NCI-H82 treated with DMSO at 0.1 percent for 48 hours (cell line): ENCODE measurements around the gene NXN.
A peak's percentile ranks its signal among the peaks of the same experiment; 100 is the strongest.
"Not testable (repeated sequence)": the region's sequence is repeated elsewhere in the genome, so short reads cannot be mapped to it uniquely, and the experiment has no call there.

Experiments
- DNase-seq: peaks from one replicate; lab custom pipeline; 2025; ENCODE audit not compliant: unreplicated experiment; lab: John Stamatoyannopoulos, UW

The NXN gene

GRCh38 chr17:836151-836550 lies 143.4 kb downstream of the NXN start:
- no peak for DNase-seq

GRCh38 chr17:835721-836120 lies 143.9 kb downstream of the NXN start:
- not testable (repeated sequence) for DNase-seq

GRCh38 chr17:835263-835662 lies 144.3 kb downstream of the NXN start:
- no peak for DNase-seq

GRCh38 chr17:834136-834535 lies 145.4 kb downstream of the NXN start:
- no peak for DNase-seq

GRCh38 chr17:830950-831349 lies 148.6 kb downstream of the NXN start:
- no peak for DNase-seq

- DNase-seq: no peak
Observed at GRCh38 chr17:830381-830780, 149.2 kb downstream of the NXN start.

GRCh38 chr17:829614-830013 lies 150.0 kb downstream of the NXN start:
- not testable (repeated sequence) for DNase-seq

GRCh38 chr17:828761-829160 lies 150.8 kb downstream of the NXN start:
- no peak for DNase-seq

- no peak for DNase-seq
Observed at GRCh38 chr17:826778-827177, 152.8 kb downstream of the NXN start.

GRCh38 chr17:825216-825615 lies 154.4 kb downstream of the NXN start:
- no peak for DNase-seq

- DNase-seq: no peak
Observed at GRCh38 chr17:824378-824777, 155.2 kb downstream of the NXN start.

GRCh38 chr17:823501-823902 lies 156.1 kb downstream of the NXN start:
- DNase-seq: peak; percentile 79

GRCh38 chr17:819251-819650 lies 160.3 kb downstream of the NXN start:
- no peak for DNase-seq

- no peak for DNase-seq
Observed at GRCh38 chr17:814371-814770, 165.2 kb downstream of the NXN start.

- no peak for DNase-seq
Observed at GRCh38 chr17:812638-813204, 166.9 kb downstream of the NXN start.

- DNase-seq: no peak
Observed at GRCh38 chr17:811051-811784, 168.4 kb downstream of the NXN start.

- peak; percentile 70 for DNase-seq
Observed at GRCh38 chr17:807523-808294, 171.9 kb downstream of the NXN start.

GRCh38 chr17:806781-807522 lies 172.6 kb downstream of the NXN start:
- no peak for DNase-seq

- no peak for DNase-seq
Observed at GRCh38 chr17:806346-806745, 173.2 kb downstream of the NXN start.

- not testable (repeated sequence) for DNase-seq
Observed at GRCh38 chr17:805886-806285, 173.7 kb downstream of the NXN start.
